ENCODE results near the gene SPINK4.

Gene SPINK4

GRCh38 chr9:33211695-33212393 is 28.1 kb upstream of the SPINK4 start:
- no peak overlapping the region for H3K9ac ChIP-seq (ENCODE audit: low read length)
- peak; percentile 46 for DNase-seq (ENCODE audit: low read depth)
- H3K9me3 ChIP-seq (ENCODE audit: control insufficient read depth, low read length), result no peaks in the 10 kb centered on the region
- H3K36me3 ChIP-seq (ENCODE audit: control insufficient read depth, insufficient read depth, low read length, severe bottlenecking), result no peaks in the 10 kb centered on the region
- no peaks in the 10 kb centered on the region for H3K4me1 ChIP-seq (ENCODE audit: control insufficient read depth, insufficient read depth, low read length)
- peaks cover 22% of the 10 kb centered on the region for H3K27me3 ChIP-seq (replicated peaks; ENCODE audit: control insufficient read depth, insufficient read depth, low read length)
- H3K4me3 ChIP-seq (ENCODE audit: low read length), result no peak overlapping the region

- Histone ChIP-seq H3K9ac (ENCODE audit: low read length) (no peak overlapping the region), H3K4me1 (ENCODE audit: control insufficient read depth, insufficient read depth, low read length) (peaks cover 7% of the 10 kb centered on the region)
- DNase-seq (ENCODE audit: low read depth), result no peak
These were observed 19.0 kb upstream of the SPINK4 start for GRCh38 chr9:33220681-33221567.

GRCh38 chr9:33221568-33221884 is 18.4 kb upstream of the SPINK4 start:
- H3K9me3 ChIP-seq (ENCODE audit: control insufficient read depth, low read length), result no peaks in the 10 kb centered on the region
- DNase-seq (ENCODE audit: low read depth), result no peak
- no peaks in the 10 kb centered on the region for H3K36me3 ChIP-seq (ENCODE audit: control insufficient read depth, insufficient read depth, low read length, severe bottlenecking)
- peaks cover 9% of the 10 kb centered on the region for H3K27me3 ChIP-seq (replicated peaks; ENCODE audit: control insufficient read depth, insufficient read depth, low read length)
- no peak overlapping the region for H3K4me3 ChIP-seq (ENCODE audit: low read length)
- peaks cover 7% of the 10 kb centered on the region for H3K4me1 ChIP-seq (ENCODE audit: control insufficient read depth, insufficient read depth, low read length)
- no peak overlapping the region for H3K9ac ChIP-seq (ENCODE audit: low read length)

More at GRCh38 chr9:33220681-33221567, 19.0 kb upstream of the SPINK4 start:
- Histone ChIP-seq H3K4me3 (ENCODE audit: low read length) (no peak overlapping the region), H3K27me3 (replicated peaks; ENCODE audit: control insufficient read depth, insufficient read depth, low read length) (peaks cover 12% of the 10 kb centered on the region), H3K36me3 (ENCODE audit: control insufficient read depth, insufficient read depth, low read length, severe bottlenecking) (no peaks in the 10 kb centered on the region), H3K9me3 (ENCODE audit: control insufficient read depth, low read length) (no peaks in the 10 kb centered on the region)

GRCh38 chr9:33222031-33222430 is 17.9 kb upstream of the SPINK4 start:
- Histone ChIP-seq H3K9me3 (ENCODE audit: control insufficient read depth, low read length) (no peaks in the 10 kb centered on the region), H3K36me3 (ENCODE audit: control insufficient read depth, insufficient read depth, low read length, severe bottlenecking) (no peaks in the 10 kb centered on the region), H3K27me3 (replicated peaks; ENCODE audit: control insufficient read depth, insufficient read depth, low read length) (peaks cover 4% of the 10 kb centered on the region), H3K4me3 (ENCODE audit: low read length) (no peak overlapping the region), H3K4me1 (ENCODE audit: control insufficient read depth, insufficient read depth, low read length) (peaks cover 7% of the 10 kb centered on the region), H3K9ac (ENCODE audit: low read length) (no peak overlapping the region)
- DNase-seq (ENCODE audit: low read depth), result no peak

- Histone ChIP-seq H3K36me3 (ENCODE audit: control insufficient read depth, insufficient read depth, low read length, severe bottlenecking) (no peaks in the 10 kb centered on the region), H3K27me3 (replicated peaks; ENCODE audit: control insufficient read depth, insufficient read depth, low read length) (no peaks in the 10 kb centered on the region), H3K4me1 (ENCODE audit: control insufficient read depth, insufficient read depth, low read length) (peaks cover 7% of the 10 kb centered on the region), H3K9ac (ENCODE audit: low read length) (no peak overlapping the region), H3K4me3 (ENCODE audit: low read length) (no peak overlapping the region), H3K9me3 (ENCODE audit: control insufficient read depth, low read length) (no peaks in the 10 kb centered on the region)
- peak; percentile 17 for DNase-seq (ENCODE audit: low read depth)
These were observed 16.3 kb upstream of the SPINK4 start for GRCh38 chr9:33223696-33224095.

- Histone ChIP-seq H3K9me3 (ENCODE audit: control insufficient read depth, low read length) (no peaks in the 10 kb centered on the region), H3K4me3 (ENCODE audit: low read length) (no peak overlapping the region), H3K4me1 (ENCODE audit: control insufficient read depth, insufficient read depth, low read length) (peaks cover 7% of the 10 kb centered on the region), H3K27me3 (replicated peaks; ENCODE audit: control insufficient read depth, insufficient read depth, low read length) (no peaks in the 10 kb centered on the region), H3K36me3 (ENCODE audit: control insufficient read depth, insufficient read depth, low read length, severe bottlenecking) (no peaks in the 10 kb centered on the region), H3K9ac (ENCODE audit: low read length) (peak overlapping the region; percentile 30)
- peak; percentile 91 for DNase-seq (ENCODE audit: low read depth)
These were observed 14.4 kb upstream of the SPINK4 start for GRCh38 chr9:33225319-33226147.

- H3K36me3 ChIP-seq (ENCODE audit: control insufficient read depth, insufficient read depth, low read length, severe bottlenecking), result no peaks in the 10 kb centered on the region
- peaks cover 7% of the 10 kb centered on the region for H3K4me1 ChIP-seq (ENCODE audit: control insufficient read depth, insufficient read depth, low read length)
- no peak overlapping the region for H3K4me3 ChIP-seq (ENCODE audit: low read length)
- H3K27me3 ChIP-seq (replicated peaks; ENCODE audit: control insufficient read depth, insufficient read depth, low read length), result no peaks in the 10 kb centered on the region
- no peak for DNase-seq (ENCODE audit: low read depth)
- no peak overlapping the region for H3K9ac ChIP-seq (ENCODE audit: low read length)
- no peaks in the 10 kb centered on the region for H3K9me3 ChIP-seq (ENCODE audit: control insufficient read depth, low read length)
These were observed 13.0 kb upstream of the SPINK4 start for GRCh38 chr9:33227008-33227398.

- DNase-seq (ENCODE audit: low read depth), result no peak
- H3K4me1 ChIP-seq (ENCODE audit: control insufficient read depth, insufficient read depth, low read length), result peaks cover 7% of the 10 kb centered on the region
- H3K9me3 ChIP-seq (ENCODE audit: control insufficient read depth, low read length), result no peaks in the 10 kb centered on the region
- H3K36me3 ChIP-seq (ENCODE audit: control insufficient read depth, insufficient read depth, low read length, severe bottlenecking), result no peaks in the 10 kb centered on the region
- H3K4me3 ChIP-seq (ENCODE audit: low read length), result no peak overlapping the region
- no peaks in the 10 kb centered on the region for H3K27me3 ChIP-seq (replicated peaks; ENCODE audit: control insufficient read depth, insufficient read depth, low read length)
- no peak overlapping the region for H3K9ac ChIP-seq (ENCODE audit: low read length)
These were observed 12.2 kb upstream of the SPINK4 start for GRCh38 chr9:33227741-33228140.

- H3K4me1 ChIP-seq (ENCODE audit: control insufficient read depth, insufficient read depth, low read length), result peaks cover 7% of the 10 kb centered on the region
These were observed 11.4 kb upstream of the SPINK4 start for GRCh38 chr9:33228606-33229005.

GRCh38 chr9:33229359-33230114 is 10.4 kb upstream of the SPINK4 start:
- no peak for DNase-seq (ENCODE audit: low read depth)
- H3K4me1 ChIP-seq (ENCODE audit: control insufficient read depth, insufficient read depth, low read length), result peaks cover 7% of the 10 kb centered on the region
- no peaks in the 10 kb centered on the region for H3K9me3 ChIP-seq (ENCODE audit: control insufficient read depth, low read length)
- H3K27me3 ChIP-seq (replicated peaks; ENCODE audit: control insufficient read depth, insufficient read depth, low read length), result peaks cover 3% of the 10 kb centered on the region
- H3K9ac ChIP-seq (ENCODE audit: low read length), result no peak overlapping the region
- H3K36me3 ChIP-seq (ENCODE audit: control insufficient read depth, insufficient read depth, low read length, severe bottlenecking), result no peaks in the 10 kb centered on the region
- H3K4me3 ChIP-seq (ENCODE audit: low read length), result no peak overlapping the region

More at GRCh38 chr9:33228606-33229005, 11.4 kb upstream of the SPINK4 start:
- Histone ChIP-seq H3K4me3 (ENCODE audit: low read length) (no peak overlapping the region), H3K9me3 (ENCODE audit: control insufficient read depth, low read length) (no peaks in the 10 kb centered on the region), H3K36me3 (ENCODE audit: control insufficient read depth, insufficient read depth, low read length, severe bottlenecking) (no peaks in the 10 kb centered on the region), H3K27me3 (replicated peaks; ENCODE audit: control insufficient read depth, insufficient read depth, low read length) (peaks cover 3% of the 10 kb centered on the region), H3K9ac (ENCODE audit: low read length) (no peak overlapping the region)
- DNase-seq (ENCODE audit: low read depth), result no peak
